ENCODE results near the gene ODAD3.
"Not testable (repeated sequence)": the region's sequence is repeated elsewhere in the genome, so short reads cannot be mapped to it uniquely, and the experiment has no call there.

ODAD3 gene

DNA sequence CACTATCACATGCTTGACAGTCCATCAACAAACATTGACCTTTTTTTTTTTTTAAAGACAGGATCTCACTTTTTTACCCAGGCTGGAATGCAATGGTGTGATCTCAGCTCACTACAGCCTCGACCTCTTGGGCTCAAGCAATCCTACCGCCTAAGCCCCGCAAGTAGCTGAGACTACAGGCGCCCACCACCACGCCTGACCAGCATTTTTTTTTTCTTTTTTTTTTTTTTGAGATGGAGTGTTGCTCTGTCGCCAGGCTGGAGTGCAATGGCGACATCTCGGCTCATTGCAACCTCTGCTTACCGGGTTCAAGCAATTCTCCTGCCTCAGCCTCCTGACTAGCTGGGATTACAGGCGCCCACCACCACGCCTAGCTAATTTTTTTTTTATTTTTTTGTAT is 24.0 kb upstream of the ODAD3 start:
- not testable (repeated sequence) for DNase-seq

DNA sequence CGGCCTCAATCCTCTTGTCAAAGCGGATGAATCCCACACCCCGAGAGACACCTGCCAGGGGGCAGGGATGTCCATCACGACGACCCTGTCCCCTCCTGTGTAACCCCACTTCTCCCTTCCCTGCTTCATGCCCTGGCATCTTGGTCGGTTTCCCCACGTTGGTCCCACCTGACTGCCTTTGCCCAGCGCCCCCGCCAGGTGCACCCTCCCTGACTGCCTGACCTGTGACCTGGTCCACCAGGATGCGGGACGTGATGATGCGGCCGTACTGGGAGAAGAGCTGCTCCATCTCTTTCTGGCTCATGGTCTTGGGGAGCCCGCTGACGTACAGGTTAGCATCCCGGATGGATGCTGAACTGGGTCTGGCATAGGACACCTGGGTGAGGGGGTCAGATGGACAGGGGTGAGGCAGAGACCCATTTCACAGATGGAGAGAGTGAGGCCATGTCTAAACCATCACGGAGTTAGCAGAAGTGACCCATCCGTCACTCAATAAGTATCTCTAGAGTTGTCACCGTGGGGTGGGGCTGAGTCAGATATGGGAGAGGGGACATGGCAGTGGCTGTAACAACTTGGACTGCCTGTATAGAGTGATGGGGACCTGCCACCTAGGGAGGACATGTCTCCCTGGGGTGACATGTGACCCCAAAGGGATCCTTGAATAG is 23.4 kb upstream of the ODAD3 start:
- no peak for DNase-seq

DNA sequence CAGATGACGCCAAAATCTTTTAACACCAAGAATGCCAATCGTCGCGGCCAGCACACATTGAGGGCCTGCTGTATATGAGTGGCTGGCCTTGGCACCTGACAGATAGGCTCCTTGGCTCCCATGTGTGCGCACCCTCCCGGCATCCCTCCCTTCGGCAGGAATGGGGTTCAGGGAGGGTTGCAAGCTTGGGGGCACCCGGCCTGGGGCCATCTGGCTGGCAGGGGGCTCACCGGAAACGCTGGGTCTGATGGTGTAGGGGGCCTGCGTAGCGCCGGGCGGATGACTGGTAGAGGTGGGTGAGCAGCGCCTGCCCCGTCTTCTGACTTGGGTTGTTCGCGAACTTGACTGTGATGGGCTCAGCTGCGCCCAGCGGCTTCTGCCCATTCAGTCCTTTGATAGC is 22.9 kb upstream of the ODAD3 start:
- no peak for DNase-seq

DNA sequence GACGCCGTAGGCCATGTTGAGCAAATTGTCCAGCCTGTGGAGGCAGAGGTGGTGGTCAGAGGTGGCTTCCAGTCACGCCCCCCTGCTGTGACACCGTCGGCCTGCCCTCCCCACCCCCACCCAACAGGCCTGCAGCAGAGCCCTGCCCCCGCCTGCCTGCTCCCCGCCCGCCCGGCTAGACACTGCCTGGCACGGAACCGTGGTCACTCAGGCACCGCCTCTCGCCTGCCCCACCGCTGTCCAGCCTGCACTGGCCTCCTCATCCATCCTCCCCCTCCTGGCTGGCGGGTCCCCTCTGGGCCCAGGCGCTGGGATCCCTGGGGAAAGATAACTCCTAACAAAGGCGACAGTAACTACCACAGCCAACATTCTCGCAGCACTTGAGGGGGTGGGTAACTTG is 22.2 kb upstream of the ODAD3 start:
- DNase-seq, result no peak

DNA sequence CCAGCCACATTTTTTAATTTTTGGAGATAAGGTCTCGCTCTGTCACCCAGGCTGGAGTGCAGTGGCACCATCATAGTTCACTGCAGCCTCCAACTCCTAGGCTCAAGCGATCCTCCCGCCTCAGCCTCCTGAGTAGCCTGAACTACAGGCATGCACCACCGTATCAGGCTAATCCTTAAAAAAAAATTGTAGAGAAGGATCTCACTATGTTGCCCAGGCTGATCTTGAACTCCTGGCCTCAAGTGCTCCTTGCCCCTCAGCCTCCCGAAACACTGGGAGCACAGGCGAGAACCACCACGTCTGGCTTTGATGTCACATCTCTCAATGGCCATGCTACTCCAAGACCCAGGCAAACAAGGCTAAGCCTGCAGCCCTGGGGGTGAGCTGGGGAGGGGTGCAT is 21.7 kb upstream of the ODAD3 start:
- no peak for DNase-seq

DNA sequence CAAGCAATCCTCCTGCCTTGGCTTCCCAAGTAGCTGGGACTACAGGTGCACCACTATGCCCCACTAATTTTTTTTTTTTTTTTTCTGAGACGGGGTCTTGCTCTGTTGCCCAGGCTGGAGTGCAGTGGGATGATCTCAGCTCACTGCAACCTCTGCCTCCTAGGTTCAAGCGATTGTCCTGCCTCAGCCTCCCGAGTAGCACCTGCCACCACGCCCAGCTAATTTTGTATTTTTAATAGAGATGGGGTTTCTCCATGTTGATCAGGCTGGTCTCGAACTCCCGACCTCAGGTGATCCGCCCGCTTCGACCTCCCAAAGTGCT is 20.3 kb upstream of the ODAD3 start:
- not testable (repeated sequence) for DNase-seq

DNA sequence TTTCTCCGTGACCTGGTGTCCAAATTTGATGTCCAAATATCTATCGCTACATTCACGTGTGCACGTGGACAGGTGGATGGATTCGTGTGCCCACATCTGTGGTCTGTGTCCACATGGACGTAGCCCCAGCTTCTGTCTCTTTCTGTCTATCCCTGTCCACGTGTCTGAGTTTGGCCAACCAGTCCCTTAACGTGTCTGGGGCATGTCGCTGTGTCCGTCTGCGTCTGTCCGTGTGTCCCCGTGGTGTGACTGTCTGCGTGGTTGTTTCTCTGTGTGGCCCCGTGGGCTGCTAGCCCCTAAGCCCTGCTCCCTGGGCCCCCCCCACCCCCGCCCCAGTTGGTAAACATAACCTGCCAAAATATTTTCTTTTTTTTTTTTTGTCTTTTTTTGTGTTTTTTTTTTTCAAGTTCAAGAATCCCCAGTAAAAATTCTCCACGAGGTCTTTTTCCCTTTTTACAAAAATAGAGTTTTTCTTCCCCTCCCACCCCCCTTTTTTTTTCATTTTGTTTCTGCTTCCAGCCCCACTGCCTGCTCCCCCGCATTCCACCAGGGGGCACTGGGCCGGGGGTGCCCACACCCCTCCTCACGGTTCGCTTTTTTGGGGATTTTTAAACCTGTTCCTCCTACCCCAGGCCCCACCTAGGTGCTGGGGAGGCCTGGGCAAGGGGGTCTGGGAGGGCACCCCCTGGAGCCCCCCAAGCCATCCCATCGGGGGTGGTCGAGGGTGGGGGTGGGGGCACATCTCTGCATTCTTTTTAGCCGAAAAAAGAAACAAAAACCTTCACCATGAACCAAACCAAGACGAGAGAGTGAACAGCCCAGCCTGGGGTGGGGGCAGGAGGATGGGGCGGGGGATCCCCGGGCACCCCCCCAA is 18.8 kb upstream of the ODAD3 start:
- DNase-seq, result no peak

DNA sequence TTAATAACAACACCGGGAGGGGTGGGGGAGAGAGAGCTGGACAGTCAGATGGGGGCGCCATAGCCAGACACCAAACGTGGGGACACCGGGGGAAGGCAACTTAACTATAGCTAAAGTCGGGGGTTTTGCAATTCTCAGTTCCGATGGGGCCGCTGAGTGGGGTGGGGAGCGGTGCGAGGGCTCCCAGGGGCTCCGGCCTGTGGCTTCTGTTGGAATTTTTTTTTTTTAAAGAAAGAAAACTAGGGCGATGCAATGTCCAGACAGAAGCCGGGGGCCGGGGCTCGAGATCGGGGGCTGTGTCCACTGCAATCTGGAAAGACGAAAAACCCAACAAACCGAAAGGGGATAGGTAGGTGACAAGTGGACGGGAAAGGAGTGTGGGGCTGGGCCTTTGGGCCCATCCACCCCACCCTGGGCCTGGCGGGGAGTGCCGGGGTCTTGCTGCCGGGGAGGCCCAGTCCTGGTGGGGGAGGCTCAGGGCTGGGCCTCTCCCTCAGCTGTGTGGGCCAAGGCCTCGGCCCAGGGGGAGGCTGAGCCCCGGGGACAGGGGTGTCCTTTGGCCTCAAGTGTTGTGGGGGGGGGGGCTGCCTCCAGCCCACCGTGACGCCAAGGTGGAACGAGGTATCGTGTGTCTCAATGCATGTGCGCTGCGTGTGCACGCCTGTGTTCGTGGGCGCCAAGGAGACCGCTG is 17.8 kb upstream of the ODAD3 start:
- DNase-seq, result no peak

DNA sequence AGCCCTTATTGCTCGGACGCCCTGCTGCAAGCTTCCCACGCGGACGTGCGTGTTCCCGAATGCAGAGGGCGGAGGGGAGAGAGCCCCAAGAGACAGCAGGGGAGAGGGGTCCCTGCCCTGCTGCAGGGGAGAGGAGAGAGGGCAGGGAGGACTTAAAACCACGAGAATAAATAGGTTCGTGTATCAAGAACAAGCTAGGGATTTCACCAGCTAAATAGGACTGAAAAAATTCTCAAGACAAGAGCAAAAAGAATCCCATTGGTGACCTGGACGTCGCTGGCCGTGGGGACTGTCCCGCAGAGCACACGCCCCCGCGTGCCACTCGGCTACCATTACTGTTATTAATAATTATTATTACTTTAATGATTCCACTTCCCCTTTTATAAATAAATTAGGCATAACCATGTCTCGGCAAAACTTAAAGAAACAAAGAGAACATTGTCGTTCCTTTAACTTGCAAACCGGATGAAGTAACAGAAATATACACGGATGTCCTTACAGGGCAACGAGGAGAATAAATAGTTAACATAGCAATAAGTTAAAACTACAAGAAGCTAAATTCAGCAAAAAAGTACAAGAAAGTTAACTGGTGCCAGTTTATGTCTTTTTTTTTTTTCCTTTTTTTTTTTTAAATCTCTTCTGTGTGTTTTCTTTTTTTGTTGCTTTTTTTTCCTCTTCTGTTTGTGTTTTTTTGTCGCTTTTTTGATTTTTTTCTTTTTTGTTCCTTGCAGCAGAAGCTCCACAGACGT is 17.1 kb upstream of the ODAD3 start:
- no peak for DNase-seq

DNA sequence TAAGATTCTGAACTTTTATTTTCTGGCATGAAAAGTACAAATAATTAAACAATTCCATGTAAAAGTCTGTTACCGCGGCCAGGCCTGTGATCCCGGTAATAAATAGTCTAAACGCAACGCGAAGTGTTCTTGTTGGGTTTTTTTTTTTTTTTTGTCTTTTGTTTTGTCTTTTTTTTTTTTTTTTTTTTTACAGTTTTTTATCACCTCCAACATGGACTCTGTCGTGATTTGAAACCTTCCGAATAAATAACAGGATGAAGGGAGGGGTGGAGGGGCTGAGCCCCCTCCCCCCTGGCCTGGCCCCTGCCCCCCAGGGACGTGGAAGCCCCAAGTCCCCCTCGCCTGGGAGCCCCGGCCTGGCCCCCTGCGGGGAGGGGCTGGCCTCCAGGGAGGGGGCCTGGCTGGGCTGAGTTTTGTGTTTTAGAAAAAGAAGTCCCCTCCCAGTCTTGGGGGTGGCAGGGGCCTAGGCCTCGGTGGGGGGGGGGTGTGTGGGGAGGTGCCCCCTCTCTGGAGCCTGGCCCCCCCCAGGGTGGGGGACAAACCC is 16.5 kb upstream of the ODAD3 start:
- no peak for DNase-seq

DNA sequence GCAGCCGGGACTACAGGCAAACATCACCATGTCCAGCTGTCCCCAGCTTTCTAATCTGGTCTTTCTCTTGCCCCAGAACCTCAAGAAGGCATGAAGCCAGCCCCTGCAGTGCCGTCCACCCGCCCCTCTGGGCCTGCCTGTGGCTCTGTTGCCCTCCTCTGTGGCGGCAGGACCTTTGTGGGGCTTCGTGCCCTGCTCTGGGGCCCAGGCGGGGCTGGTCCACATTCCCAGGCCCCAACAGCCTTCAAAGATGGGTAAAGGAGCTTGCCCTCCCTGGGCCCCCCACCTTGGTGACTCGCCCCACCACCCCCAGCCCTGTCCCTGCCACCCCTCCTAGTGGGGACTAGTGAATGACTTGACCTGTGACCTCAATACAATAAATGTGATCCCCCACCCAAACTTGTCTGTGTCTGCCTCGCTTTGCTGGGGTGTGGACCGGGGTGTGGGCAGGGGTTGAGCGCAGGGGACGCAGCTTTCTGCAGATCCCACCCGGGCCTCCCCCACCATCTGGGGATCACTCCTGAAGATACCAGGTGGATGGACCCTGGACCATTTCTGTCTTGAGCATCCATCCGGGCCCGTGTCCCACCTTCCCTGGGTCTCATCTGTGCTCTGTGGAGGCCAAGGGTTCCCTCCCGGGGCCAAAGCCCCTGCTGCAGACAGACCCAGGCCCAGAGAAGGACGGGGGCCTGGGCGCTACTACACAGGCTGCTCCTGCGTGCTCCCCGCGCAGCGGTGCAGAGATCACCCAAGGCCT is 15.8 kb upstream of the ODAD3 start:
- DNase-seq, result no peak

DNA sequence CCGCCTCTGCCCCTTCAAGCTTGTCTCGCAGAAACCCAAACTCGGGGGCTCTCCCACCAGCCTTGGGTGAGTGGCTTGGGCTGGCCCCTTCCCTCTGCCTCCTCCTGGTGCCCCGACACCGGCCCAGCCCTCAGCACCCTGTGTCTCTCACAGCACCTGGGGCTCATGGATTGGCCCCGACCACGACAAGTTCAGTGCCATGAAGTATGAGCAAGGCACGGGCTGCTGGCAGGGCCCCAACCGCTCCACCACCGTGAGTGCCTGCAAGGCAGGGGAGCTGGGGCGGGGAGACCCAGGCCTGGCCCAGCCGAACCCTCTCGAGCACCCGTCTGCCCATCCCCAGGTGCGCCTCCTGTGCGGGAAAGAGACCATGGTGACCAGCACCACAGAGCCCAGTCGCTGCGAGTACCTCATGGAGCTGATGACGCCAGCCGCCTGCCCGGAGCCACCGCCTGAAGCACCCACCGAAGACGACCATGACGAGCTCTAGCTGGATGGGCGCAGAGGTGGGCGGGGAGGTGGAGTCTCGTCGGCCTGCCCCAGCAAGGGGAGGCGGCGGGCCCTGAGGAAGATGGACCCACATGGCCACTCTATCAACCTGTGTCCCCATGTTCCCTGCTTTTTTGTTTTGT is 14.1 kb upstream of the ODAD3 start:
- no peak for DNase-seq

DNA sequence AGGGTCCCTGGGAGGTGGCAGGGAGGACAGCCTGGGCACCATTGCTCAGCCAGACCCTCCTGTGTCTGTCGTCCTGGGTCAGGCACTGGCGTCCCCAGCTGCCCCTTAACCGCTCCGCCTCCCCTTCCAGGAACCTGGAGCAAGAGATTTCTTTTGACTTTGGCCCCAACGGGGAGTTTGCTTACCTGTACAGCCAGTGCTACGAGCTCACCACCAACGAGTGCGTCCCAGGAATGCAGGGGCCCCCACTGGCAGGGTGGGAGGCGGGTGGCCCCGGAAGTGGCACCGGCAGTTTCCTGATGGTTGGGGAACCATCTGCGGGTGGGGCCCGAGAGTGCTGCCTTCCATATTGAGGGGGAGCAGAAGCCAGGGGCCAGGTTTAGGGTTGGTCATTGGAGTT is 13.5 kb upstream of the ODAD3 start:
- no peak for DNase-seq

DNA sequence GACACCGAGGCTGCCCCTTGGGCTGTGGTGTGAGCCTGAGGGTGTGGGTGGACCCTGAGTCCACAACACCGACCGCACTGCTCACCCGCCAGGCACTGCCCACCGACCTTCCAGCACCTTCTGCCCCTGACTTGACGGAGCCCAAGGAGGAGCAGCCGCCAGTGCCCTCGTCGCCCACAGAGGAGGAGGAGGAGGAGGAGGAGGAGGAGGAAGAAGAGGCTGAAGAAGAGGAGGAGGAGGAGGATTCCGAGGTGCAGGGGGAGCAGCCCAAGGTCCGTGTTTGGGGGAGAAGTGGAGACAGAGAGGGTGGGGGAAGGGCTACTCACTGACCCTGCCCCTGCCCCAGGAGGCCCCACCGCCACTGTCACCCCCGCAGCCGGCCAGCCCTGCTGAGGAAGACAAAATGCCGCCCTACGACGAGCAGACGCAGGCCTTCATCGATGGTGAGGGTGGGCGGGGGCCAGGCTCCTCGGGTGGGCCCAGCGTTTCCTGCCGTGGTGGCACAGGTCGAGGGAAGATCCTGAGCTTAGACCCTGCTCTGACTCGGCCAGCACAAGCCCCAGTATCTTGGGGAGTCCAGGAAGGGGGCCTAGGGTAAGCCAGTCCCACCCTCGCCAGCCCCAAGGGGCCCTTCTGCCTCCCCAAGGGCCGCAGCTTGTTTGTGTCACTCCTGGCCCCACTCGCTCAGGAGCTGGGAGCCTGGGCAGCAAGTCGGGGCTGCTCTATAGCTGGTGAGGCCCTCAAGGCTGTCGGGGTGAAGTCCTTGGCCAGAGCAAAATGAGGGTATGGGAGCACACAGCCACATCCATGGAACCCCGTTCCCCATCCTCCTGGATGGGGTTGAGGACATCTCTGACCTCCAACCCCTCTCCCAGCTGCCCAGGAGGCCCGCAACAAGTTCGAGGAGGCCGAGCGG is 12.7 kb upstream of the ODAD3 start:
- DNase-seq, result no peak

DNA sequence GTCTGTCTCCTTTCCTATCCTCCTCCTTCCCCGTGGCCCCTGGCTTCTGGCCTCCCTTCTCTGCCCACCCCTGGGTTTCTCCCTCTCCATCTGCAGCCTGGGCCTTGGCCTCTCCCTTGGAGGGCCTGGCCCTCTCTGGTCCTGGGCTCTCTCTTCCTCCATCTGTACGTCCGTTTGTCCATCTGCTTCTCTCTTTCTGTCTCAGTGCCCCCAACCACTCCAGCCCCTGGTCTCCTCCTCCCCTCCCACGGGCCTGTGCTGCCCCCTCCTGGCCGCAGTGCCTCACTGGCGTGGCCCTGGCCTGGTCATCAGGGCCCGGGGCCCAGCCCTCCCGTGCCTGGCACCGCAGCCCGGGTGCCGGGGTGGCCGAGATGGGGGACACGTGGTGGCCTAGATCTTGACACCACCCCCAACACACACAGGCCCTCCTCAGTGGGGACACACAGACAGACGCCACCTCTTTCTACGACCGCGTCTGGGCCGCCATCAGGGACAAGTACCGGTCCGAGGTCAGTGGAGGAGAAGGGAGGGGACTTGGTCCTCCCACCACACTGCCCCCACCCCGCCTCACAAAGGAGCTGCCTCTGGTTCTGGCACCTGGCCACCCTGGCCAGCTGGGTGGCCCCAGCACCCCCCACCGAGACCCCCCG is 11.9 kb upstream of the ODAD3 start:
- DNase-seq, result peak; percentile 13 to 22 (median 17)

DNA sequence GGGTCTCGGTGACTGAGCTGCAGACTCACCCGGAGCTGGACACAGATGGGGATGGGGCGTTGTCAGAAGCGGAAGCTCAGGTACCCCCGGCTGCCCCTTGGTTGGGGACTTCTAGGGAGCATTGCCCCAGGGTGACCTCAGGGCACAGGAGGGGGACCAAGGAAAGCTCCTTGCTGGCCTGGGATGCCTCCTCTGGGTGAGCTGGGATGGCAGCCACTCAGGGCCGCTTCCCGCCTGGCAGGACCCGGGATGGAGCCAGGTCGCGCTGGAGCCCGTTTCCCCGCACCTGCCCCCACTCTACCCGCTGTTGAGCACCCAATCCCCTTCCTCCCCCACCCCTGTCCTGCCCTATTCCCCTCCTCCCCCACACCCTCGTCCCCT is 11.3 kb upstream of the ODAD3 start:
- no peak for DNase-seq

DNA sequence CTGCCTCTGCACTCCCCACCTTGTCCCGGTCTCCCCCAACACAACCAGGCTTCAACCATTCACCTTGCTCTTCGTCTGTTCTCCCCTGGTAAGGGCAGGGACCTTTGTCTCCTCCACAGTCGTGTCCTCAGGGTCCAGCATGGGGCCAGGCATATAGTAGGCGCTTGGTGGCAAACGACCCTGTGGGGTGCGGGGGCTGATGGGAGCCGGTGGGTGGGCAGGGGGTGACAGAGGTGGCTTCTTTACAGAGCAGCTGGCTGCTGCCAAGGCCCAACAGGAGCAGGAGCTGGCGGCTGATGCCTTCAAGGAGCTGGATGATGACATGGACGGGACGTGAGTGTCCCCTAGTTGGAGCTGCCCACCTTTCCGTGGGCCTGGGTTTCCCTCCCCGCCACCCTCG is 10.2 kb upstream of the ODAD3 start:
- no peak for DNase-seq

DNA sequence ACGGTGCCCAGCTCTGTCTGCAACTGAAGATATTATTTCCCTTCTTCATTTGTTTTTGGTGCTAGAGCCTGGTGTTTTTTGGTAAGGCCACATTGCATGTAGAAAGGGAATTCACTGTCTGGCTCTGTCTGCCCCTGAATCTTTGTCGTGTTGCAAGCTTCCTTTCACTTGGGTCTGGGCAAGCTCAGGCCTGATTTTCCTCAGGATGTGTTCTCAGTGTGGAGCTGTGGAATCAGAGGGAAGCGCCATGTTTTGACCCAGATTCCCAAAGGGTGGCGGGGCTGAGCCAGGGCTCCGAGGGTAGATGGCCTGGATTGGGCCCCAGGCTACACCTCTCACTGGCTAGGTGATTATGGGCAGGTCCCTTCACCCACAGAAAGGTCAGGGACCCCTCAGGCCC is 9.1 kb upstream of the ODAD3 start:
- DNase-seq, result no peak

DNA sequence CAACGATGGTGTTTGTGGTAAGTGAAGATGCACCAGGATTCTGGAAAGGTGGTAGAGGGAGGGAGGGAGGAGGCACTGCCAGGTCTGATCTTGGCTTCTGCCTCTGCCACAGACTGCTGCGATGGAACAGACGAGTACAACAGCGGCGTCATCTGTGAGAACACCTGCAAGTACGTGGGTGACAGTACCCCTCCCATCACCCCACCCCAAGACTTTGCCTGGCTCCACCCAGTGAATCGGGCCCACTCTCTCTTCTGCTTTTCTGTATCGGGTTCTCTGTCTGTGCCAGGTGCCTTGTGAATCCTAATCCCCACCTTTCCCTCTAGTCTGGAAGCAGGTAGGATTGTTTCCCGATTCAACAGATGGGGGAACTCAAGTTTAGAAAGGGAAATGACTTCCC is 3.0 kb upstream of the ODAD3 start:
- no peak for DNase-seq

DNA sequence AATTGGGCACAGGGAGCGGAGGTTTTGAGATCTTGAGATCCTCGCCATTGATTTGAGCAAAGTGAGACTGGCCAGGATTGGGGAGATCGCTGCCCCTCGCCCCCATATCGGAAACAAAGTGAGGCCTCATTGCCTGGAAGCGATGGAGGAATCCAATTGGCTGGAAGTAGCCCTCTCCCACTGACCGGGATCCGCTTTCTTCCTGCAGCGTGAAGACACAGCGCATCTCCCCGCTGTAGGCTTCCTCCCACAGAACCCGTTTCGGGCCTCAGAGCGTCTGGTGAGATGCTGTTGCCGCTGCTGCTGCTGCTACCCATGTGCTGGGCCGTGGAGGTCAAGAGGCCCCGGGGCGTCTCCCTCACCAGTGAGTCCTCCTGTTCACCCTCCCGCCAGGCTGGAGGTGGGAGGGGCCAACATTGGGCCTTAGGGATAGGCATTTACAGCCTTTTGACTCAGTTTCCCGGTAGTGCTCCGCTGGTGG is 952 bp upstream of the ODAD3 start:
- DNase-seq, result no peak

Measured in activated CD4-positive, CD25-positive, alpha-beta regulatory T cell (primary cell).